Cardiac muscle cell (in vitro differentiated cells and primary cell): ENCODE results near the gene POMT1. TPM values are rescaled to one million over a fixed set of nuclear protein-coding genes. Genes with fewer than 3 reads are reported as not detected.
A peak's percentile ranks its signal among the peaks of the same experiment; 100 is the strongest.

ENCODE experiments used
- DNase-seq, 2 donors: peaks; one replicate each; pipeline versions ENCODE4 v3.0.0 to v3.0.0-alpha.2; 2010 to 2017; ENCODE audit warnings: low read depth in 1 of 2, low spot score in 1 of 2
- H3K27ac ChIP-seq: fragments of 200-600 bp; sonication (generic); 2 replicates; pipeline ENCODE4 v1.5.1; 2016
- H3K27me3 ChIP-seq: fragments of 200-600 bp; sonication (generic); 2 replicates; pipeline ENCODE4 v1.6.0; 2016; ENCODE audit warnings: control low read depth
- H3K36me3 ChIP-seq: fragments of 200-600 bp; sonication (generic); 2 replicates; pipeline ENCODE4 v1.5.1; 2016; ENCODE audit warnings: control low read depth
- H3K4me1 ChIP-seq: fragments of 200-600 bp; sonication (generic); 2 replicates; pipeline ENCODE4 v1.8.1; 2017; ENCODE audit warnings: low read depth, mild to moderate bottlenecking, mixed run types
- H3K4me3 ChIP-seq: fragments of 200-600 bp; sonication (generic); 2 replicates; pipeline ENCODE4 v1.5.1; 2016; ENCODE audit warnings: mild to moderate bottlenecking
- H3K9me3 ChIP-seq: fragments of 200-600 bp; sonication (generic); 2 replicates; pipeline ENCODE4 v1.5.1; 2017; ENCODE audit warnings: low read depth, mild to moderate bottlenecking, control low read depth
- CTCF ChIP-seq: IDR thresholded peaks from 2 replicates; pipeline ENCODE4 v1.5.1; 2012; ENCODE audit warnings: low read depth, mild to moderate bottlenecking, low read length
- polyA plus RNA-seq: library from polyadenylated mRNA; unstranded; fragments of >200 nt; fragmentation: Nextera tagmentation; extraction: Ambion mirVana; gene quantifications from 2 replicates; pipeline ENCODE4 v1.2.1, GENCODE V29; 2016
- total RNA-seq: library from RNA; depleted of rRNA; stranded (reverse); fragments of >200 nt; gene quantifications from 2 replicates; pipeline ENCODE4 v1.2.3, GENCODE V29; 2016

POMT1 gene
- total and polyA plus RNA-seq, 2 experiments from 2014 or later, result 37.4 to 55.0 TPM

- no peaks in the 10 kb centered on the region for H3K36me3 ChIP-seq
- DNase-seq, result no peak
- no peak overlapping the region for H3K4me3 ChIP-seq
- H3K27me3 ChIP-seq, result peaks cover 19% of the 10 kb centered on the region
- TF ChIP-seq CTCF, result no peak
- no peak overlapping the region for H3K27ac ChIP-seq
- no peaks in the 10 kb centered on the region for H3K9me3 ChIP-seq
- H3K4me1 ChIP-seq, result no peaks in the 10 kb centered on the region
Observed at GRCh38 chr9:131559421-131560000, 56.8 kb downstream of the POMT1 start.

GRCh38 chr9:131562032-131562959, 59.6 kb downstream of the POMT1 start:
- no peaks in the 10 kb centered on the region for H3K36me3 ChIP-seq
- no peaks in the 10 kb centered on the region for H3K27me3 ChIP-seq
- H3K4me3 ChIP-seq, result no peak overlapping the region
- H3K4me1 ChIP-seq, result no peaks in the 10 kb centered on the region
- no peak overlapping the region for H3K27ac ChIP-seq
- no peaks in the 10 kb centered on the region for H3K9me3 ChIP-seq
- no peak for TF ChIP-seq CTCF
- peak in 1 of 2 donors; percentile 76 for DNase-seq

- Histone ChIP-seq H3K27me3 (no peaks in the 10 kb centered on the region), H3K36me3 (no peaks in the 10 kb centered on the region), H3K27ac (no peak overlapping the region), H3K4me3 (no peak overlapping the region), H3K4me1 (no peaks in the 10 kb centered on the region), H3K9me3 (no peaks in the 10 kb centered on the region)
- DNase-seq, result no peak
- TF ChIP-seq CTCF, result no peak
Observed at GRCh38 chr9:131565369-131565768, 62.7 kb downstream of the POMT1 start.

GRCh38 chr9:131566158-131566557, 63.4 kb downstream of the POMT1 start:
- no peaks in the 10 kb centered on the region for H3K4me1 ChIP-seq
- no peaks in the 10 kb centered on the region for H3K9me3 ChIP-seq
- no peak for DNase-seq
- no peak for TF ChIP-seq CTCF
- no peaks in the 10 kb centered on the region for H3K27me3 ChIP-seq
- H3K36me3 ChIP-seq, result no peaks in the 10 kb centered on the region
- no peak overlapping the region for H3K27ac ChIP-seq
- no peak overlapping the region for H3K4me3 ChIP-seq

GRCh38 chr9:131567910-131568309, 65.2 kb downstream of the POMT1 start:
- H3K27me3 ChIP-seq, result no peaks in the 10 kb centered on the region
- H3K4me1 ChIP-seq, result no peaks in the 10 kb centered on the region
- no peaks in the 10 kb centered on the region for H3K36me3 ChIP-seq
- no peak overlapping the region for H3K27ac ChIP-seq
- DNase-seq, result no peak
- H3K4me3 ChIP-seq, result no peak overlapping the region
- H3K9me3 ChIP-seq, result no peaks in the 10 kb centered on the region
- TF ChIP-seq CTCF, result no peak

Other genes with a start within 250 kb of the POMT1 start
- 39.6 and 42.6 TPM in 2 replicates for gene FAM78A, start 226.4 kb upstream of the POMT1 start, total RNA-seq
- gene FAM78A, start 226.4 kb upstream of the POMT1 start, polyA plus RNA-seq, result 21.5 and 29.5 TPM in 2 replicates
- gene PLPP7, start 213.2 kb upstream of the POMT1 start, total RNA-seq, result 50.3 and 52.5 TPM in 2 replicates
- gene PLPP7, start 213.2 kb upstream of the POMT1 start, polyA plus RNA-seq, result 36.9 and 42.5 TPM in 2 replicates
- gene PRRC2B, start 108.8 kb upstream of the POMT1 start, total RNA-seq, result 166 and 259 TPM in 2 replicates
- gene PRRC2B, start 108.8 kb upstream of the POMT1 start, polyA plus RNA-seq, result 71.1 and 112 TPM in 2 replicates
- 39.5 and 57.1 TPM in 2 replicates for gene UCK1, start 28.3 kb downstream of the POMT1 start, total RNA-seq
- gene UCK1, start 28.3 kb downstream of the POMT1 start, polyA plus RNA-seq, result 45.4 and 48.8 TPM in 2 replicates
- gene PRRT1B, start 42.6 kb downstream of the POMT1 start, total RNA-seq, result not detected in 2 replicates
- not detected in 2 replicates for gene PRRT1B, start 42.6 kb downstream of the POMT1 start, polyA plus RNA-seq
- 37.3 and 42.1 TPM in 2 replicates for gene RAPGEF1, start 237.2 kb downstream of the POMT1 start, total RNA-seq
- gene RAPGEF1, start 237.2 kb downstream of the POMT1 start, polyA plus RNA-seq, result 49.5 and 51.1 TPM in 2 replicates